Stimulated activated CD4-positive, alpha-beta T cell treated with anti-CD3 and anti-CD28 coated beads, Interleukin-15, amount 100 ng/mL, for 1 hour (primary cell): ENCODE measurements around the gene IFNA10.
"Not testable (repeated sequence)": the region's sequence is repeated elsewhere in the genome, so short reads cannot be mapped to it uniquely, and the experiment has no call there.

Source experiments
- DNase-seq, 2 donors: peaks; one replicate each; pipeline ENCODE4 v3.0.0-alpha.2; 2020; ENCODE audit warnings: low read depth in 1 of 2, low spot score in 1 of 2

The IFNA10 gene

GRCh38 chr9:21207043-21207442 lies at the start of gene IFNA10:
Gene IFNA10 (minus strand): TSS chr9:21207143. CDS start chr9:21207097, 46 bp downstream.
- not testable (repeated sequence) for DNase-seq

GRCh38 chr9:21255538-21256212 lies 48.7 kb upstream of the IFNA10 start:
- DNase-seq = no peak

GRCh38 chr9:21252721-21253547 lies 46.0 kb upstream of the IFNA10 start:
- DNase-seq = no peak

DNA sequence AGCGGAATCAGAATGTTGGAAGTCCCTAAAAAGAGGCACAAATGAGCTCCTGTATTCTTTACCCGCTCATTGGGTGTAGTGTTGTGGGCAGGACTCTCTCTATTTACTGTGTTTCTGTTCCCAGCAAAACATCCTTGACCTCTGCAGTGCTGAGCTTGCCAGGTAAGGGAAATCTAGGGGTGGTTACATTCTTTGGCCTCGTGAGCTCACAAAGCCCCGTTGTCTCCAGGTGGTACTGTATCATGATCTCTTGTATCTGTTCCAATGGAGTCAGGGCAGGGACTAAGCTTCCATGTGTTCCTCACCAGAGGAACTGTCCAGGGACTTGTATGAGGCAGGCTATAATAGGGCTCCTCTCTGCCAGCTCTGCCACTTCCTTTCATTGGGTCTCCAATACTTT lies 44.7 kb upstream of the IFNA10 start:
- no peak for DNase-seq

- no peak for DNase-seq
Observed at GRCh38 chr9:21251190-21251589, 44.2 kb upstream of the IFNA10 start.

DNA sequence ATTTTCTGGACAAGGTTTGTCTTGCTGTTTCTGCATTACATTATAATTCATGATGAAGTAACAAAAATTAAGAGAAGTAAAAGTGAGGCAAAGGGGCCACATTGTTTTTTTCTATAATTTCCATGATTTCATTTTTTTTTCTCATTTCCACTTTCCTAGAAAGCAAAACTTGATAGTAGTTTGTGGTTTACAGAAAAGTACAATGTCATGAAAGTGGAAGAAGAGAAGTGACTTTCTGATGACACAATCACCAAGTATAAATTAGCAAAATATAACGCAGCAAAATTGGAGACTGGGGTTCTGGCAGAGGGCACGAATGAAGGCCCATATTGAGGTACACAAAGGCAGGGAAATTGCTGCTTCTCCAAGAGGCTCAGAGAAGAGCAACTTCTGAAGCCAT lies 37.9 kb upstream of the IFNA10 start:
- no peak for DNase-seq

- DNase-seq = no peak
Observed at GRCh38 chr9:21239911-21240310, 33.0 kb upstream of the IFNA10 start, which contains the start of gene IFNA14. Gene IFNA14 (minus strand): TSS chr9:21240005. CDS start chr9:21239935, 70 bp downstream.

DNA sequence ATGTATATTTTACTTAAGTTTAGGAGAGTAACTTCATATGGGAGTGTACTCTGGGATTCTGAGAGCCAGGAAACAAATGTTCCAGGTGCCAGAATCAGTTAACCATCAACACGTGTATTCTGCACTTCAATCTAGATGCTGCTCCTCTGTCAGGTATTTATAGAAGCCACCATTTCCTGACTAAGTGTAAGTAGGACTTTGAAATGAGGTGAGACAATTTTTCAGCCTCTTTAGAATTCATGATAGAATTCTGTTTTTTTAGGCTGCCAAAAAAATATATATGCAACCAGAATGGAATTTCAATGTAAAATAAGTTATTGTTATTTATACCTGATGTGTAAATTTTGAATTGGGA lies 29.4 kb upstream of the IFNA10 start:
- DNase-seq = not testable (repeated sequence)

DNA sequence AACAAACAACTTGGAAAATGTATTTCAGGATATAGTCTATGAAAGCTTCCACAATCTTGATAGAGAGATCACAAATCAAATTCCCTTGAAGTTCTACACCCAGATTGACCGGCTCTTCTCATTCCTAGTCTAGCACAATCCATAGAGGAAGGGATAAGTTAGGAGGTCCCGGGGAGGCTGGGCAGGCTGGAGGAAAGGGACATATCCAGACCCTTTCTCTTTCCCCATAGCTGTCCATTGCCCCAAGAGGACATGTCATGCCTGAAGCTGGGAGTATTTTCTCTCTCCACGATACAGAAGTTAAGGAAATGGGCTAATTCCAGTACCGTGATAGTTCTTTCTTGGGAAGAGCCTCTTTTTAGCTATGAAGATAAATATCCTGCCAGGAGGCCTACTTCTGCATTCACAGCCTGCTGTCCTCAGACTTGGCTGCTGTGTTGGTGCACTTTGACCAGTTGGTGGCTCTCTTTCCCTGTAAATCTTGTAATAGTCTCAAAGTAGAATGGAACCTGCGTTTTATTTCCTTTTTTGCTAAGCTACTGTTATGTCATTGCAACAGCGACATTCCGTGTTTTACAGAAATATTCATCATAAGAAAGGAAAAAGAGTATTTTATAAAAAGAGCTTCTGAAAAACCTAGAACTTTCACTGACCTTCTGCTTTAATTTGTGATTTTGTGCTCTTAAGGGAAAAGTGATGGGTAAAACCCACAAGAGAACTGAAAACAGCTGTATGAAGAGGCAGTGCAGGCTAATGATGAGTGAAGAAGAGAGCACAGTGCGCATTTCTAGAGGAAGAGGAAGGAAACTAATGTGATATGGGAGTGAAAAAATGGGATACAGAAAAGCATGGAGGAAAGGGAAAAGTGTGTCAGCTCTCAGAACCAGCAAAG lies 28.8 kb upstream of the IFNA10 start:
- DNase-seq = not testable (repeated sequence)

DNA sequence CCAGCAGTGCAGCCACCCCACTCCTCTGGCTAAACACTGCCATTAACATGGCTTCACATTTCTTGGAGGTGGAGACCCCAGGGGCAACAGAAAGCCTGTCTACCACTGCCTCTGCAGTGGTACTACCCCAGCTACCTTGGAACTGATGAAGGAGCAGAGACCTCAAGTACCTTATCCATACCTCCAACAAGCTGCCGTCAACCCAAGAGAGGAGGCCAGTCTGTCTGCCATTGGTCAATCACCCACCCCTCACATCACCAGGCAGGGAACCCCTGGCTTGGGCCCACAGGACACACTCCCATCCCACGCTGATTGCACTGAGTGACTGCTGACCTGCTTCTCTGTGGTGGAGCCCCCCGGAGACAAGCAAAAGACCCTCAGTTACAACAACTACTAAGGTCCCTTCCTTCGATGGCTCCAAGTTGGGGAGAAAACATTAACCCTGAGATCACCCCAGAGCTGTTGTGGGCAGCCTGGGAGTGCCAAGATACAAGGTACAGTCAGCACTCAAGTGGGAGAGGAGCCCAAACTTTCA lies 27.3 kb upstream of the IFNA10 start:
- DNase-seq = no peak

DNA sequence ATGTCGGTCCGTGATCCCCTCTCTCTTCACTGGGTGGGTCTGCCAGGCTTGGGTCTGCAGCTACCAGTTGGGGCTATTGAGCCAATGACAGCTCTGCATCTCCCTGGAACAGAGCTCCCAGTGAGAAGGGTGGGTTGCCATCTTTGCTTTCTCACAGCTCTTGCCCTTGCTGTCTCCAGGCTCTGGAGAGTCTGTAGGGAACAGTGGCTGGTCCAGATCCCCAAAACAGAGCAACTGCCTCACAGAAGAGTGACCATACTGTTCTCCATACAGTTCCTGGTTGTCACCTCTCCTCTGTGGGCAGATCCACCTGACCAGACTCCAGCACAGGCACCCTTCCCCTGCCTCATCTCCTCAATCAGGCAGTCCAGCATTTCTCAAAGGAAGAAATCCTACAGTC lies 26.3 kb upstream of the IFNA10 start:
- DNase-seq = no peak

GRCh38 chr9:21228122-21228521 lies 21.2 kb upstream of the IFNA10 start, which contains the start of gene IFNA17:
Gene IFNA17 (minus strand): TSS chr9:21228222. CDS start chr9:21228173, 49 bp downstream.
- no peak for DNase-seq

- not testable (repeated sequence) for DNase-seq
Observed at GRCh38 chr9:21217211-21217610, 10.3 kb upstream of the IFNA10 start, which contains the start of gene IFNA16. Gene IFNA16 (minus strand): TSS chr9:21217311. CDS start chr9:21217305, 6 bp downstream.

GRCh38 chr9:21213411-21214326 lies 6.7 kb upstream of the IFNA10 start:
- DNase-seq = not testable (repeated sequence)

DNA sequence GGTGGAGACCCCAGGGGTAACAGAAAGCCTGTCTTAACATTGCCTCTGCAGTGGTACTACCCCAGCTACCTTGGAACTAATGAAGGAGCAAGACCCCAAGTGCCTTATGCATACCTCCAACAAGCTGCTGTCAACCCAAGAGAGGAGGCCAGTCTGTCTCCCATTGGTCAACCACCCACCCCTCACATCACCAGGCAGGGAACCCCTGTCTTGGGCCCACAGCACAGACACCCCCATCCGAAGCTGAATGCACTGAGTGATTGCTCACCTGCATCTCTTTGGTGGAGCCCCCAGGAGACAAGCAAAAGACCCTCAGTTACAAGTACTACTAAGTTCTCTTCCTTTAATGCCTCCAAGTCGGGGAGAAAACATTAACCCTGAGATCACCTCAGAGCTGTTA lies 5.2 kb upstream of the IFNA10 start:
- not testable (repeated sequence) for DNase-seq

DNA sequence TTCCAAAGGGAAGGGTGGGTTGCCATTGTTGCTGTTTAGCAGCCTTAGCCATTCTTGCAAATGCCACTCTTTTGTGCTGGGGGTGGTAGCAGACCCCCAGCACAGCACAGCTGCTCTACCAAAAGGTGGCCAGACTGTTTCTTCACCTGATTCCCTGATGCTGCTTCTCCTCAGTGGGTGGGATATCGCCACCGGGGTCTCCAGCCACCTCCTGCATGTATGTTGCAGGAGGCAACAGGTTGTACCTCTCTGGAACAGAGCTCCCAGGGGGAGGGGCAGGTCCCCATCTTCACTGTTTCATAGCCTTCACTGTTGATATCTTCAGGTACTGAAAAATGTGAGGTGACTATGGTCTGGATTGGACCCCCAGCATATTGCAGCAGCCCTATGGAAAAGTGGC lies 3.8 kb upstream of the IFNA10 start:
- DNase-seq = not testable (repeated sequence)

DNA sequence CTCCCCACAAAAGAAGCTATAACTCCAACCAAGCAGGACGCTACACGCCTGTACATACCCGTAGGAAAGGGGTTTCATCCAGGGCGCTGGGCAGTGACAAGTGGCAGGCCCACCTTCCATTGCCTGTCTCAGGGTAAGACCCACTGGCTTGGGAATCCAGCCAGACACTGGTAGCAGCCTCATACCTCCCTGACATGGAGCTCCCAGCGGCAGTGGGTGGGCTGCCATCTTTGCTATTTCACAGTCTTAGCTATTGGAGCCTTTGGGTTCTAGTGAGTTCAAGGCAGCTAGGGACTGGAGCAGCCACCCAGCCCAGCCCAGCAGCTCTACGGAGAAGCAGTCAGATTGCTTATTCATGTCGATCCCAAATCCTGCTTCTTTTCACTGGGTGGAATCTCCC lies 3.4 kb upstream of the IFNA10 start:
- no peak for DNase-seq

DNA sequence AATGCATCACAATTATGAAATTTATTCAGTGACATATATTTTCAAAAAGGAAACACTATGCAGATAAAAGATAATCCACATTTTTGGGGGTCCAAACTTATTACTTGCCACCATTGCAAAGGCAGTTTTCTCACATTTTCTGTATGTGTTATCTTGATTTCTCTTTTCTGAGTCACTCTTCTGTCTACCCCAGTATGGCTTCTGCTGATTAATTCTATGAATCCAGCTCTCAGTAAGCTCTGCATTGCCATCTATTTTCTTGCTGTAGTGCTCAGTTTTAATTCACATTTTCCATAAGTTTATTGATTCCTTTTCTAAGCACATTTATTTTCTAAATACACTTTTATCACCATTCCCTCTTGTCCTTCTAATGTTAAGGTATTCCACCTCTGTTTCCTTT lies 1.7 kb downstream of the IFNA10 start:
- DNase-seq = no peak

GRCh38 chr9:21202105-21202504 lies 4.8 kb downstream of the IFNA10 start, which contains the start of gene IFNA7:
Gene IFNA7 (minus strand): TSS chr9:21202205. CDS start chr9:21202165, 40 bp downstream.
- not testable (repeated sequence) for DNase-seq
